ENCODE results near the gene SCFD2.

DNA sequence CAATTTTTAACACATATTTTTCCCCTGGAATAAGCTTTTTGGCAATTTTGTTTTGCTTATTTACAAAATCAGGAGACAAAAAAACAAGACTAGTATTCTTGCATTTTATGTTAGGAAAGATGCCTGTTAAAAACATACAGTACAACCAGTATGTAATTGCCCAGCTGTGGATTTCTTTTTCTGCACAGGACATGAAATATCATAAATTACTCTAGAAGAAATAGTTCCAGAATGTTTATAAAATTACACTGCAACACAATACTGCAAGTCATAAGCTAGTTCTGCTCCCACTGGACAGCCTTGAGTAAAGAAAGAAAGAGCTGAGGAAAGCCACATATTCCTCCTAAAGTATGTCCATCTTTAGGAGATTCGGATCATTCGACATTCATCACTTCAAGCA is 133.5 kb downstream of the SCFD2 start:
- TF ChIP-seq CTCF (conservative IDR thresholded peaks at IDR 0.05) (no peak), EZH2 (IDR thresholded peaks at IDR 0.05; ENCODE audit: low read depth) (no peak)

All from PC-9 (cell line).